HCT116 (cell line): Measurements from ENCODE around the gene CD164.

Source experiments
- CTCF ChIP-seq, 3 experiments: fragments of 200-600 bp in 1 of 3; sonication (generic) in 1 of 3; IDR thresholded peaks in 2 of 3; conservative IDR thresholded peaks in 1 of 3; 2 replicates each; pipeline ENCODE4 v1.5.1; 2012 to 2017; ENCODE audit warnings: low read depth in 2 of 3, low read length in 2 of 3, antibody characterized with exemption in 1 of 3, borderline replicate concordance in 1 of 3, control low read depth in 1 of 3, mild to moderate bottlenecking in 1 of 3, mixed read lengths in 1 of 3, mixed run types in 1 of 3, moderate library complexity in 1 of 3; ENCODE audit not compliant: insufficient read depth in 1 of 3
- EZH2 ChIP-seq: fragments of 200-600 bp; sonication (generic); IDR thresholded peaks from 2 replicates; pipeline ENCODE4 v1.6.1; 2017; ENCODE audit warnings: antibody characterized with exemption, mixed run types
- JUND ChIP-seq: IDR thresholded peaks from 2 replicates; pipeline ENCODE4 v1.6.1; 2012
- POLR2AphosphoS5 ChIP-seq: IDR thresholded peaks from 2 replicates; pipeline ENCODE4 v1.6.1; 2011; ENCODE audit warnings: mild to moderate bottlenecking, low read depth, low read length, moderate library complexity
- REST ChIP-seq: IDR thresholded peaks from 2 replicates; pipeline ENCODE4 v1.6.1; 2012; ENCODE audit warnings: low read depth

GRCh38 chr6:109336221-109336961 lies 45.9 kb downstream of the CD164 start:
- no peak for TF ChIP-seq REST
- TF ChIP-seq CTCF (IDR thresholded peaks at IDR 0.05 in 2 of 3, conservative IDR thresholded peaks at IDR 0.05 in 1 of 3; ENCODE audit: borderline replicate concordance in 1 of 3, insufficient read depth in 1 of 3, low read depth in 2 of 3, low read length in 2 of 3): no peak
- 0 out of 2 replicates have a peak, but pooled peaks have one; percentile 19 for TF ChIP-seq POLR2AphosphoS5
- TF ChIP-seq JUND: no peak; the same call in 1 of the 2 replicates
- no peak for TF ChIP-seq EZH2
